ENCODE results near the gene SCN5A.

DNA sequence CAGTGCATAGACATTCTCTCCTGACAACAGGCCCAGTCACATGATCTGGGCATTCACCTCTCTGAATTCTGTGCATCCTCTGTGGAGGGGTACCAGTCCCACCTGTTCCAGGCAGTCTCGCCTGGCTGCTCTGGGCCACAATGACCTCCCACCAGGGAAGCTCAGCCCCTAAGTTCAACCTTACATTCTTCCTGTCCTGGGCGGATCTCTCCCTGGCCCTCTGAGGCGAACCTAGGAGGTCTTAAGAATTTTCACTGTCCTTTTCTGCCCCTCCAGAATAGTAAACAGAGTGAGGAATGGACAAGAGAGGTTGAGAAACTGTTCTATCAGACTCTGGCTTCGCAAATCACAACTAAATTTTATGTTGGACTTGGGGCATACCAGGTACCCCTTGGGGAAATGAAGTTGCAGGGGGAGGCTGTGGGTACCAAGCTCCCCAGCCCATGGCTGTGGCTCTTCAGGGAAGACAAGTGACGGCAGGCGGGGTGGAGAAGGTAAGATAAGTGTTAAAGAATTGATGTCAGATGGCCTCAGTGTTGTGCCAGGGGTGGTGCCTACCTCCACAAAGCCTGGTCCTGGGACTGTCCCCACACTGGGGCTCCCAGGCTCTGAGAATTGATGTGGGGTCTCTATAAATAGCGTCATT, 5.3 kb downstream of the SCN5A start:
- TF ChIP-seq, protein P1, sequence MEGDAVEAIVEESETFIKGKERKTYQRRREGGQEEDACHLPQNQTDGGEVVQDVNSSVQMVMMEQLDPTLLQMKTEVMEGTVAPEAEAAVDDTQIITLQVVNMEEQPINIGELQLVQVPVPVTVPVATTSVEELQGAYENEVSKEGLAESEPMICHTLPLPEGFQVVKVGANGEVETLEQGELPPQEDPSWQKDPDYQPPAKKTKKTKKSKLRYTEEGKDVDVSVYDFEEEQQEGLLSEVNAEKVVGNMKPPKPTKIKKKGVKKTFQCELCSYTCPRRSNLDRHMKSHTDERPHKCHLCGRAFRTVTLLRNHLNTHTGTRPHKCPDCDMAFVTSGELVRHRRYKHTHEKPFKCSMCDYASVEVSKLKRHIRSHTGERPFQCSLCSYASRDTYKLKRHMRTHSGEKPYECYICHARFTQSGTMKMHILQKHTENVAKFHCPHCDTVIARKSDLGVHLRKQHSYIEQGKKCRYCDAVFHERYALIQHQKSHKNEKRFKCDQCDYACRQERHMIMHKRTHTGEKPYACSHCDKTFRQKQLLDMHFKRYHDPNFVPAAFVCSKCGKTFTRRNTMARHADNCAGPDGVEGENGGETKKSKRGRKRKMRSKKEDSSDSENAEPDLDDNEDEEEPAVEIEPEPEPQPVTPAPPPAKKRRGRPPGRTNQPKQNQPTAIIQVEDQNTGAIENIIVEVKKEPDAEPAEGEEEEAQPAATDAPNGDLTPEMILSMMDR (conservative IDR thresholded peaks at IDR 0.05; ENCODE audit: low read depth in 2 of 2), result no peak
- TF ChIP-seq, protein P2, sequence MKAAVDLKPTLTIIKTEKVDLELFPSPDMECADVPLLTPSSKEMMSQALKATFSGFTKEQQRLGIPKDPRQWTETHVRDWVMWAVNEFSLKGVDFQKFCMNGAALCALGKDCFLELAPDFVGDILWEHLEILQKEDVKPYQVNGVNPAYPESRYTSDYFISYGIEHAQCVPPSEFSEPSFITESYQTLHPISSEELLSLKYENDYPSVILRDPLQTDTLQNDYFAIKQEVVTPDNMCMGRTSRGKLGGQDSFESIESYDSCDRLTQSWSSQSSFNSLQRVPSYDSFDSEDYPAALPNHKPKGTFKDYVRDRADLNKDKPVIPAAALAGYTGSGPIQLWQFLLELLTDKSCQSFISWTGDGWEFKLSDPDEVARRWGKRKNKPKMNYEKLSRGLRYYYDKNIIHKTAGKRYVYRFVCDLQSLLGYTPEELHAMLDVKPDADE (IDR thresholded peaks at IDR 0.05), result no peak
- no peak for TF ChIP-seq EZH2 (IDR thresholded peaks at IDR 0.05; ENCODE audit: low read depth, unreplicated experiment)
- TF ChIP-seq JUNB (IDR thresholded peaks at IDR 0.05; ENCODE audit: unreplicated experiment), result no peak
